HG03135 (cell line): ENCODE data around the gene ATP8B2.
"Not testable (repeated sequence)": the region's sequence is repeated elsewhere in the genome, so short reads cannot be mapped to it uniquely, and the experiment has no call there.

Experiments
- ATAC-seq: cut with Tn5 transposase; IDR thresholded peaks from one replicate; pipeline ENCODE4 v1.9.1; 2021; ENCODE audit warnings: mild to moderate bottlenecking, moderate library complexity; ENCODE audit not compliant: unreplicated experiment

ATP8B2 gene

GRCh38 chr1:154324241-154324640 is 1.1 kb upstream of the ATP8B2 start:
- no peak for ATAC-seq

- no peak for ATAC-seq
These were observed 539 bp downstream of the ATP8B2 start for GRCh38 chr1:154325583-154326545.

GRCh38 chr1:154326546-154327465 is 1.5 kb downstream of the ATP8B2 start:
- ATAC-seq, result no peak

- no peak for ATAC-seq
These were observed 2.4 kb downstream of the ATP8B2 start for GRCh38 chr1:154327466-154328317.

GRCh38 chr1:154328318-154329151 is 3.2 kb downstream of the ATP8B2 start:
- peak; percentile 46 for ATAC-seq

GRCh38 chr1:154329152-154329521 is 3.8 kb downstream of the ATP8B2 start:
- no peak for ATAC-seq

GRCh38 chr1:154329551-154330131 is 4.3 kb downstream of the ATP8B2 start:
- ATAC-seq, result no peak

GRCh38 chr1:154330669-154331068 is 5.3 kb downstream of the ATP8B2 start:
- ATAC-seq, result no peak

- ATAC-seq, result no peak
These were observed 9.0 kb downstream of the ATP8B2 start for GRCh38 chr1:154334079-154335024.

- no peak for ATAC-seq
These were observed 9.8 kb downstream of the ATP8B2 start for GRCh38 chr1:154335025-154335714.

GRCh38 chr1:154337253-154337894 is 12.0 kb downstream of the ATP8B2 start:
- no peak for ATAC-seq

- ATAC-seq, result no peak
These were observed 13.6 kb downstream of the ATP8B2 start for GRCh38 chr1:154338875-154339274.

- not testable (repeated sequence) for ATAC-seq
These were observed 16.0 kb downstream of the ATP8B2 start for GRCh38 chr1:154341366-154341765.

GRCh38 chr1:154342132-154342531 is 16.8 kb downstream of the ATP8B2 start:
- ATAC-seq, result no peak

GRCh38 chr1:154342836-154343472 is 17.6 kb downstream of the ATP8B2 start:
- ATAC-seq, result no peak

- ATAC-seq, result no peak
These were observed 19.9 kb downstream of the ATP8B2 start for GRCh38 chr1:154344977-154345837.
